HepG2 (cell line): ENCODE data around the gene SECISBP2L. TPM values are rescaled to one million over a fixed set of nuclear protein-coding genes. Genes with fewer than 3 reads are reported as not detected.

Experiments used
- ARID5B ChIP-seq: IDR thresholded peaks from 2 replicates; pipeline ENCODE4 v1.4.0; 2020; ENCODE audit warnings: mild to moderate bottlenecking, missing genetic modification reagents
- ARNTL ChIP-seq: sonication (generic); formaldehyde crosslinking; IDR thresholded peaks from 2 replicates; pipeline ENCODE4 v1.4.0; 2020; ENCODE audit warnings: mild to moderate bottlenecking, missing genetic modification reagents
- BCL6 ChIP-seq: IDR thresholded peaks from 2 replicates; pipeline ENCODE4 v1.6.1; 2016; ENCODE audit warnings: missing genetic modification reagents, missing compliant biosample characterization
- BCLAF1 ChIP-seq: fragments of 450-650 bp; IDR thresholded peaks from 2 replicates; pipeline ENCODE4 v1.6.1; 2017; ENCODE audit warnings: mild to moderate bottlenecking
- DDIT3 ChIP-seq: sonication (generic); formaldehyde crosslinking; IDR thresholded peaks from 2 replicates; pipeline ENCODE4 v1.4.0; 2020; ENCODE audit warnings: mild to moderate bottlenecking, missing genetic modification reagents
- EP300 ChIP-seq, 3 experiments: sonication (generic) in 1 of 3; formaldehyde crosslinking in 1 of 3; IDR thresholded peaks; 2 replicates each; pipeline versions ENCODE4 v1.5.1 to v1.6.1; 2011 to 2020; ENCODE audit warnings: low read depth in 2 of 3, low read length in 2 of 3, borderline replicate concordance in 1 of 3, improper control_type of control experiment in 1 of 3, mild to moderate bottlenecking in 1 of 3, missing genetic modification reagents in 1 of 3, moderate library complexity in 1 of 3
- ESRRA ChIP-seq: sonication (generic); formaldehyde crosslinking; IDR thresholded peaks from 2 replicates; pipeline ENCODE4 v1.5.1; 2020; ENCODE audit warnings: mild to moderate bottlenecking, low read depth, missing genetic modification reagents
- GFI1 ChIP-seq: sonication (generic); formaldehyde crosslinking; IDR thresholded peaks from 2 replicates; pipeline ENCODE4 v1.5.0; 2020; ENCODE audit warnings: missing genetic modification reagents, mild to moderate bottlenecking, borderline replicate concordance
- HDAC2 ChIP-seq: sonication (generic); formaldehyde crosslinking; IDR thresholded peaks from 2 replicates; pipeline ENCODE4 v1.4.0; 2020; ENCODE audit warnings: missing genetic modification reagents
- HNF4G ChIP-seq, 2 experiments: sonication (generic) in 1 of 2; formaldehyde crosslinking in 1 of 2; IDR thresholded peaks; 2 replicates each; pipeline versions ENCODE4 v1.4.0 to v1.6.1; 2011 to 2020; ENCODE audit warnings: borderline replicate concordance in 2 of 2, low read depth in 2 of 2, mild to moderate bottlenecking in 2 of 2, low read length in 1 of 2, missing genetic modification reagents in 1 of 2, moderate library complexity in 1 of 2
- PAWR ChIP-seq: sonication (generic); formaldehyde crosslinking; IDR thresholded peaks from 2 replicates; pipeline ENCODE4 v1.4.0; 2020; ENCODE audit warnings: missing genetic modification reagents, mild to moderate bottlenecking, borderline replicate concordance
- RFX1 ChIP-seq: fragments of 450-650 bp; IDR thresholded peaks from 2 replicates; pipeline ENCODE4 v1.6.1; 2017
- SIX1 ChIP-seq: sonication (generic); formaldehyde crosslinking; IDR thresholded peaks from 2 replicates; pipeline ENCODE4 v1.4.0; 2020; ENCODE audit warnings: missing genetic modification reagents, borderline replicate concordance
- SIX4 ChIP-seq: sonication (generic); formaldehyde crosslinking; IDR thresholded peaks from 2 replicates; pipeline ENCODE4 v1.4.0; 2020; ENCODE audit warnings: missing genetic modification reagents
- SP4 ChIP-seq: sonication (generic); formaldehyde crosslinking; IDR thresholded peaks from 2 replicates; pipeline ENCODE4 v1.8.1; 2023; ENCODE audit warnings: mild to moderate bottlenecking, missing genetic modification reagents
- ZBTB34 ChIP-seq: sonication (generic); formaldehyde crosslinking; IDR thresholded peaks from 2 replicates; pipeline ENCODE4 v1.8.0; 2022; ENCODE audit warnings: mild to moderate bottlenecking, missing genetic modification reagents
- ZNF12 ChIP-seq: sonication (generic); formaldehyde crosslinking; IDR thresholded peaks from 2 replicates; pipeline ENCODE4 v1.5.0; 2020; ENCODE audit warnings: missing genetic modification reagents
- ZNF446 ChIP-seq: sonication (generic); formaldehyde crosslinking; IDR thresholded peaks from 2 replicates; pipeline ENCODE4 v1.5.0; 2020; ENCODE audit warnings: mild to moderate bottlenecking, missing genetic modification reagents
- ZNF605 ChIP-seq: sonication (generic); formaldehyde crosslinking; IDR thresholded peaks from 2 replicates; pipeline ENCODE4 v1.8.0; 2022; ENCODE audit warnings: mild to moderate bottlenecking, missing genetic modification reagents
- ZNF615 ChIP-seq: sonication (generic); formaldehyde crosslinking; IDR thresholded peaks from 2 replicates; pipeline ENCODE4 v1.5.0; 2020; ENCODE audit warnings: mild to moderate bottlenecking, missing genetic modification reagents, borderline replicate concordance
- polyA plus RNA-seq, 8 experiments: library from polyadenylated mRNA; depleted of rRNA in 3 of 8; stranded (reverse) in 7 of 8; unstranded in 1 of 8; fragments of >200 nt; fragmentation: Illumina TruSeq in 4 of 8; extraction: Trizol in 4 of 8; gene quantifications; 2 replicates each; pipeline versions ENCODE4 v1.2.1 to v1.2.3, GENCODE V29; 2011 to 2016; ENCODE audit warnings: low read depth in 4 of 8, missing spikeins in 1 of 8, mixed read lengths in 1 of 8; ENCODE audit not compliant: insufficient read depth in 1 of 8
- total RNA-seq, 5 experiments: library from RNA; depleted of rRNA; stranded (reverse); fragments of >200 nt; fragmentation: Illumina TruSeq; extraction: Trizol; gene quantifications; 2 replicates each; pipeline ENCODE4 v1.2.3, GENCODE V29; 2016; ENCODE audit warnings: low read depth in 1 of 5

Gene SECISBP2L
- total and polyA plus RNA-seq, 2 of the 13 experiments (the other 11 are each of a cell fraction or from before 2014, with no cell fraction given), result 13.9 to 15.6 TPM

GRCh38 chr15:49035825-49036224 lies 10.4 kb downstream of the SECISBP2L start (continued):
- 0 out of 2 replicates have a peak, but pooled peaks have one; percentile 20 for TF ChIP-seq ZBTB34 (CRISPR knock-in tag)
- peak; percentile 68 for TF ChIP-seq RFX1
- TF ChIP-seq SIX1 (CRISPR knock-in tag), result peak; percentile 63; the same call in 1 of the 2 replicates
- no peak for TF ChIP-seq DDIT3 (CRISPR knock-in tag)
- TF ChIP-seq HDAC2 (CRISPR knock-in tag), result peak; percentile 47; the same call in 1 of the 2 replicates
- 0 out of 2 replicates have a peak, but pooled peaks have one; percentile 35 for TF ChIP-seq GFI1 (CRISPR knock-in tag)
- TF ChIP-seq SP4 (CRISPR knock-in tag), result no peak
- TF ChIP-seq SIX4, result peak; percentile 77
- TF ChIP-seq ARID5B (CRISPR knock-in tag), result peak; percentile 88
- TF ChIP-seq EP300 (IDR thresholded peaks at IDR 0.05; ENCODE audit: low read depth in 2 of 2, low read length in 2 of 2), result peak; percentile 19 to 60; a peak in 2 of 4 replicates
- TF ChIP-seq EP300 (CRISPR knock-in tag; IDR thresholded peaks at IDR 0.05; ENCODE audit: borderline replicate concordance), result peak; percentile 26; the same call in 1 of the 2 replicates
- TF ChIP-seq ESRRA (CRISPR knock-in tag), result no peak
- no peak for TF ChIP-seq ZNF446 (CRISPR knock-in tag)
- no peak for TF ChIP-seq ARNTL
- TF ChIP-seq ZNF605 (CRISPR knock-in tag), result no peak
- no peak for TF ChIP-seq ZNF12 (CRISPR knock-in tag)
- TF ChIP-seq BCLAF1, result no peak
- peak; percentile 42; the same call in 1 of the 2 replicates for TF ChIP-seq BCL6 (CRISPR knock-in tag)
- no peak for TF ChIP-seq PAWR
- TF ChIP-seq ZNF615 (CRISPR knock-in tag), result no peak
- TF ChIP-seq HNF4G (IDR thresholded peaks at IDR 0.05; ENCODE audit: borderline replicate concordance, low read depth, low read length), result peak; percentile 72
- TF ChIP-seq HNF4G (CRISPR knock-in tag; IDR thresholded peaks at IDR 0.05; ENCODE audit: borderline replicate concordance, low read depth), result no peak
